IPS-11a (cell line): ENCODE data around the gene SRPRA.

Experiments used
- H3K4me3 ChIP-seq: one replicate; pipeline ENCODE4 v1.5.1; 2013; ENCODE audit warnings: low read depth, low read length, control low read depth

Gene SRPRA

GRCh38 chr11:126231725-126232459 lies 36.8 kb downstream of the SRPRA start:
- H3K4me3 ChIP-seq: no peak overlapping the region

- no peak overlapping the region for H3K4me3 ChIP-seq
Measured at GRCh38 chr11:126229858-126230540, 38.7 kb downstream of the SRPRA start.

GRCh38 chr11:126226334-126227084 lies 42.2 kb downstream of the SRPRA start:
- H3K4me3 ChIP-seq: no peak overlapping the region

- H3K4me3 ChIP-seq: no peak overlapping the region
Measured at GRCh38 chr11:126225295-126225665, 43.4 kb downstream of the SRPRA start.

- H3K4me3 ChIP-seq: no peak overlapping the region
Measured at GRCh38 chr11:126224647-126225294, 43.9 kb downstream of the SRPRA start.

- H3K4me3 ChIP-seq: no peak overlapping the region
Measured at GRCh38 chr11:126219547-126219946, 49.1 kb downstream of the SRPRA start.

GRCh38 chr11:126217491-126217890 lies 51.2 kb downstream of the SRPRA start:
- no peak overlapping the region for H3K4me3 ChIP-seq

- no peak overlapping the region for H3K4me3 ChIP-seq
Measured at GRCh38 chr11:126216526-126217305, 52.0 kb downstream of the SRPRA start.

- H3K4me3 ChIP-seq: no peak overlapping the region
Measured at GRCh38 chr11:126214841-126215240, 53.9 kb downstream of the SRPRA start.

- H3K4me3 ChIP-seq: no peak overlapping the region
Measured at GRCh38 chr11:126214441-126214840, 54.3 kb downstream of the SRPRA start.
